GM19455 (cell line): ENCODE data around the gene NBPF14.
"Not testable (repeated sequence)": the region's sequence is repeated elsewhere in the genome, so short reads cannot be mapped to it uniquely, and the experiment has no call there.

Source experiments
- ATAC-seq: cut with Tn5 transposase; IDR thresholded peaks from one replicate; pipeline ENCODE4 v1.9.1; 2021; ENCODE audit not compliant: unreplicated experiment

NBPF14 gene

DNA sequence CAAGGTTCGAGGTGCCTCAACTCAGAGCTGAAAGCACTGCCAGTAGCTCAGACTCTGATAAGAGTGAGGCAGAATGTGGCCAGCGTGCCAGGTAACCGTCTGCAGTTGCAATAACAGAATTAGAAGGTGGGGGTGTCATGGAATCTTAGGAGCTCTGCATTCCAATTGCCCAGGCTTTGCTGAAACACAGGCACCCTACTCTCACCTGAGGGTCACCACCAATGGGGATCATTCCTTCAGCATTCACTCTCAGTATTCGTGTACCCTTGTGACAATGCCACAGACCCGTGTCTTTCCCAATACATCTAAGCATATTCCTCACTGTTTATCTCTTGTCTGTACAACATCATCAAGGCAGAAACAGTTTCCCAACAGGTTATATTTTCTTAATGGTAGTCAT lies at the start of gene NBPF14:
Gene NBPF14 (minus strand): TSS at position 101 of the 400 bp plus-strand sequence. CDS start 294 bp downstream, outside the sequence.
- ATAC-seq, result not testable (repeated sequence)

DNA sequence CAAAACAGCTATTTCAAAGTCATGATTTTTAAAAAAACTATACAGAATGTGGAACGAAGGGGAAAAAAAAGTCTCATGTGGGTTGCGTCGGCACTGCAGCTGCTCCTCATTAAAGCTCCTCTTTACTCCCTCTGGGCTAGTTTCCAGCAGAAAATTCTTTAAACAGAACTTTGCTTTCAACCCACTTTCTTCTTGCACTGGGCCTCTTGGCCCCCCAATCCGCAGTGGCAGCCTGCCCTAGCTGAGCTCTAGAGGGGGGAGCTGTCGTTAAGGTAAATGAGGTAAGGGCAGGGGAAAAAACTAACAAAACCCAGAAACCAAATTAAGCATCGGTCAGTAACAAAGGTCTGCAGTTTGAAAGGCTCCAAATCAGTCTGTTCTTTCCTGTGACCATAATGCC lies 29.6 kb upstream of the NBPF14 start:
- ATAC-seq, result not testable (repeated sequence)

DNA sequence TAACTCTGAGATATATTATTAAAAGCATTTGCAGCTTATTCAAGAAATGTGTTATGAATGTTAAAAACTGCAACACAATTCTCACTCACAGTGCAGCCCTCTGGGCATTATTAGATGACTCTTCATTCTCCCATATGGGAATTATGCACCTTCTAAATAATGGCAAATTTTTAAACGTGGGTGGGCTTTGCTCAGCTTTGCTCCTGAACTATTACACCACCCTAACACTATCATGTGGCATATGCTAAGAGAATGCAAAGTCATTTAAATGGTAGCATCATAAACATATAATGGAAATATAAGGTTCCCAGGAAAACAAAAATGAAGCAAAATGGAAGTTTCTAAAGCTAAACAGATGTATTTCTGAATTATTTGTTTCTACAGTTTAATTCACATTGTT lies 22.4 kb upstream of the NBPF14 start:
- not testable (repeated sequence) for ATAC-seq

GRCh38 chr1:148605266-148605665 lies 9.5 kb upstream of the NBPF14 start:
- not testable (repeated sequence) for ATAC-seq

- ATAC-seq, result not testable (repeated sequence)
Observed at GRCh38 chr1:148595360-148595759, 451 bp downstream of the NBPF14 start.

DNA sequence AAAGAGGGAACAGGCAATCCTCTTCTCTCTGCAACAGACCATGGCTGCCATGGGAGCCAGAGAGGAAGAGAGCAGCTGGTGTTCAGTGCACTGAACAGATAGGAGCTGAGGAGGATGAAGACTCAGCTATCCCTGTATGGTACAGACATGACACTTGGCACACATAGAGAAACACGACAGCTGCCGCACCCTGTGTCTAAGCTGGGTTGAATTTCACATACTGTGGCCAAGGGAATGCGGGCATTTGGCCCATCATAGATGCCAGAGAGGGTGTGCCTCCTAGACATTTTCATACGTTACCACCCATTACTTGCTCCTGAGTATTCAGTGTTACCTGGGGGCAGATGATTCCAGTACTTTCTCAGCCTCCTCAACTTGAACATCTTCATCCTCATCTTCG lies 4.7 kb downstream of the NBPF14 start:
- not testable (repeated sequence) for ATAC-seq

DNA sequence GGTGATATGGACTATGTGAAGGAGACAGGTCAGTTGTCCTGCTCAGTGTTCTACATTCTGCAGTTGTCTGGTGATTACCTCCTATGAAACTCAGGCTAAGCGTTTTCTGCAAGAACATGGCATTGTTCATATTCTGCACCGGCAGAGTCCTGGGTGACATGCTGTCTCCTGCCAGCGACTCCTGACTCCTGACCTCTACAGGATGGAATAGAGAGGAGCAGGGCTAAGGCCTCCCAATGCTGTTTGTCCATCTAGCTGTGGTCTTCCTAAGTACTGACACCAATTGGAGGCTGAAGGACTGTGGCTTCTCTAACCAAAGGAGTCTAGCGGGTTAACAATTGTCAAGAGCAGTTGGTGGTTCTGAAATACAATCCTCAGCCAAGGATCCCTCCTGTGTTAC lies 63.7 kb downstream of the NBPF14 start:
- ATAC-seq, result not testable (repeated sequence)

GRCh38 chr1:148529101-148529567 lies 66.7 kb downstream of the NBPF14 start:
- ATAC-seq, result not testable (repeated sequence)

DNA sequence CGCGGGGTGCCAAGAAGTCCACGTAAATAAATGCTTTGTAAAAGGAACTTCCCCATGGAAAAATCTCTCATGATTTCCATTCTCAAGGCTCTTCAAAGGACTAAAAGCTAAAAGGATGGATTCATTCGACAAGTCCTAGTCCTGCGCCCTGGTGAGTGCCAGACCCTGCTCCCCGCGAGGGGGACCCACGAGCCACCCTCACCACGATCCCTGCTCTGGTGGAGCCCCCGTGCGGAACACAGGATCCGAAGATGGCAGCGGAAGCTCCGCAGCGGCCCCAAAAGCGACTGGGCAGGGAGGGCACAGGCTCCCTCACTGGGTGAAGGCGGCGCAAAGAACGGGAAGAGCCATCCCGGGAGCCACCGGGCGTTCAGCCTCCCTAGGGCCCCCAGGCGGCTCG lies 67.2 kb downstream of the NBPF14 start:
- not testable (repeated sequence) for ATAC-seq

DNA sequence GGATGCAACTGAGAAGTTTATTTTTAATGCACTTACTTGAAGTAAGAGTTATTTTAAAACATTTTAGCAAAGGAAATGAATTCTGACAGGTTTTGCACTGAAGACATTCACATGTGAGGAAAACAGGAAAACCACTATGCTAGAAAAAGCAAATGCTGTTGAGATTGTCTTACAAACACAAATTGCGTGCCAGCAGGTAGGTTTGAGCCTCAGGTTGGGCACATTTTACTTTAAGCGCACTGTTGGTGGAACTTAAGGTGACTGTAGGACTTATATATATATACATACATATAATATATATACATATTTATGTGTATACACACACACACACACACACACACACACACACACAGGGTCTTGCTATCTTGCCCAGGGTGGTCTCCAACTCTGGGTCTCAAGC lies 69.2 kb downstream of the NBPF14 start:
- not testable (repeated sequence) for ATAC-seq

DNA sequence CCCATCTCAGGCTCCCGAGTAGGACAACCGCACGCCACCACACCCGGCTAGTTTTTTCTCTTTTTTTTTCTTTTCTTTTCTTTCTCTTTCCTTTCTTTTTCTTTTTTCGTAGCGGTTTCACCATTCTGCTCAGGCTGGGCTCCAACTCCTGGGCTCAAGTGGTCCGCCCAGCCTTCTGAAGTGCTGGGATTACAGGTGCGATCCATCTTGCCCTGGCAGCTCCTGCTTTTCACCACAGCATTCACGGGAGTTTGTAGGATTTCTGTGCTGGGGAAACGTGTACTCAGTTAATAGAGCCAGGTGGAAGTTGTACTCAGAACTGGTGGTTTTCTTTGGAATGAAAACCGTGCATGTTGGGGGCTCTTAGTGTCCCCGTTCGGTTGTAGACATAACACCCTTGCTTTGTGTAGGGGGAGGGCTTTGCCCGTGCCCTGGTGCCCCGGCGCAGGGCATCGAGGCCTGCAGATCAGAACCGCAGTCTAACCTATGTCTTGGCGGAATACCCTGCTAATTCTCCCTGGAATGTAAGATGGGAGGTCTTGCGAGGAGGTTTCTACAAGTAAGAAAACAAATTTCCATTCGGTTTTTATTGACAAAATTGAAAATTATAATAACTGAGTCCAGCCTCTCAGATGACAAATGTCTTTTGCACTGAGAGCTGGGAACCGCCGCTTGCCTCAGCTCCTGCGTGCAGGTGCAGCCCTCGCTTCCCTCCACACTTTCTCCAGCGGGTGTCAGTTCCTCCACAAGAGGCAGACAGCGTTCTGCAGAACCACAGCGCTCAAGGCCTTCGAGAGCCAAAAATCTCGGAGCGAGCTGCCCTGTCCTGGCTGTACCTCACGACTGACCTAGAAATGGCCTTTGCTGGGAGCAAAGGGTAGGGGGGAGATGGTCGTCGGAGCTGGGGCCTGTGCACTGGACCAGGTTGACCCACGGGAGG lies 72.3 kb downstream of the NBPF14 start:
- ATAC-seq, result not testable (repeated sequence)

DNA sequence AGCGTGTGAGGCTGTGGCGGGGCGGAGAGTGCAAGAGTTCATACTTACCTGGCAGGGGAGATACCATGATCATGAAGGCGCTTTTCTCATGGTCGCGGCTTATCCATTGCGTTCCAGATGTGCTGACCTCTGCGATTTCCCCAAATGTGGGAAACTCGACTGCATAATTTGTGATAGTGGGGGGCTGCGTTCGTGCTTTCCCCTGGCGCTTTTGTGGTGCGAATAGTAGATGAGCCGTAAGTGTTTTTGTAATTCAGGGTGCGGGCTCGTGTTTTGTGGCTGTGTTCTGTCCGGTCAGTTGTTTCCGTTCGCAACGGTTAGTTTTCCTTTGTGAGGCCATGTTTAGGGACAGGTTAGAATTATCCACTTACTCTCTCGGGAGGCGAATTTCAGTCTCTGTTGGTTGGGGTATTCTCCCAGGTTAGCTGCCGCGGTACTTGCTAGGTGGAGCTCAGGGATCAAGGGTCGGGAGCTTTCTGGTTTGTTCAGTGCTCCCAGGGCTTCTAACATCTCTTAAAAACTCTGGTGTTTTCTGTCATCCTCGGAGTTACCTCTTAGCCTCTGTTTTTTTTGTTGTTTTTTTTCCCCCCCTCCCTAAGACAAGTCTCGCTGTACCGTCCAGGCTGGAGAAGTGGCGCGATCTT lies 73.1 kb downstream of the NBPF14 start:
- ATAC-seq, result peak; percentile 81

DNA sequence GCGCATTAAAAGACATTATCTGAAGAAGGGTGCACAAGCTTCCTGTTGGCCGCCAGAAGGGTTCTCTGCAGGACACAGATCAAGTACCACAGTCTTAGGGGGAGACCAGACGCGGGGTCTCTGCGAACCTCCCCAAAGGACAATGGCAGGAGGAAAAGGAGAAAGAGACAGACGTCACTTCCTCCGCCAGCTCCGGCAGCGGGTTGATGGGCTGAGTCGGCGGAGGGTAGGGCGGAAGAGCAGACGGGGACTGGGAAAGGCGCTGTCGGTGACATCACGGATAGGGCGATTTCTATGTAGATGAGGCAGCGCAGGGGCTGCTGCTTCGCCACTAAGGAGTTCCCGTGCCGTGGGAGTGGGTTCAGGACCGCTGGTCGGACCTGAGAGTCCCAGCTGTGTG lies 73.7 kb downstream of the NBPF14 start:
- peak; percentile 47 for ATAC-seq

- ATAC-seq, result not testable (repeated sequence)
Observed at GRCh38 chr1:148514310-148514709, 81.5 kb downstream of the NBPF14 start.

DNA sequence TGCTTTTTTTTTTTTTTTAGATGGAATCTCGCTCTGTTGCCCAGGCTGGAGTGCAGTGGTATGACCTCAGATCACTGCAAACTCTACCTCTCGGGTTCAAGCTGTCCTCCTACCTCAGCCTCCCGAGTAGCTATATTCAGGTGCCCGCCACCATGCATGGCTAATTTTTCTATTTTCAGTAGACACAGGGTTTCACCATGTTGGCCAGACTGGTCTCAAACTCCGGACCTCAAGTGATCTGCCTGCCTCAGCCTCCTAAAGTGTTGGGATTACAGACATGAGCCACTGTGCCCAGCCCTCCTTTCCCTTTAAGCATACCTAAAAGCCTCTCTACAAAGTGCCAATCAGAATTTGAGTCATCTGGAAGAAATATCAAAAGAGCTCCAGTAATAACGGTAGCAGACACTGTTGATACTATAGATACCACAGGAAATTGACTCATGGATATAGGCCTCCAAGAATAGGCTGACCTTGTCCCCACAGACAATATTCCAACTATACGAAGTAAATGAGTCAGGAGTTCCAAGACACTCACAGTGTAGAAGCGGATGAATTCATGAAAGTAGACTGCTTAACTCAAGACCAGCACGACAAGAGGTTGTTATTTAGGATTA lies 83.1 kb downstream of the NBPF14 start:
- ATAC-seq, result not testable (repeated sequence)

DNA sequence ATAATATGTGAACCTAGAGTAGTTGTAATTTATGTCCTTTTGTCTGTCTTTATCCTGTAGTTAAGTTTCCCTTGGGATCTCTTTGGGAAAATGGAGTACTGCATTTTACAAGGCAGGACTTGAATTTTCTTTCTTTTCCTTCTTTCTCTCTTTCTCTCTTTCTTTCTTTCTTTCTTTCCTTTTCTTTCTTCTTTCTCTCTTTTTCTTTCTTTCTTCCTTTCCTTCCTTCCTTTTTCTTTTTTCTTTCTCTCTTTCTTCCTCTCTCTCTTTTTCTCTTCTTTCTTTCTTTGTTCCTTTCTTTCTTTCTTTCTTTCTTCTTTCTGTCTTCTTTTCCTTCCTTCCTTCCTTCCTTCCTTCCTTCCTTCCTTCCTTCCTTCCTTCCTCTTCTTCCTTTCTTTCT lies 101.9 kb downstream of the NBPF14 start:
- not testable (repeated sequence) for ATAC-seq

GRCh38 chr1:148483029-148483428 lies 112.8 kb downstream of the NBPF14 start, which contains the start of gene PPIAL4G:
PPIAL4G (minus strand) TSS chr1:148483302; CDS start chr1:148483252, 50 bp downstream.
- not testable (repeated sequence) for ATAC-seq
